ENCODE measurements around the gene RAB33B.

- TF ChIP-seq POLR2A (IDR thresholded peaks at IDR 0.05; ENCODE audit: low read length) (no peak), GATA1 (IDR thresholded peaks at IDR 0.05; ENCODE audit: low read depth, low read length) (no peak)
These were observed 49.8 kb downstream of the RAB33B start for GRCh38 chr4:139503622-139504166.
